Hematopoietic multipotent progenitor cell treated with erythropoietin and hydrocortisone succinate and interleukin-3 and kit ligand, for 15 days (in vitro differentiated cells): ENCODE measurements around the gene PAXIP1.
A peak's percentile ranks its signal among the peaks of the same experiment; 100 is the strongest.
"Not testable (repeated sequence)": the region's sequence is repeated elsewhere in the genome, so short reads cannot be mapped to it uniquely, and the experiment has no call there.

ENCODE experiments used
- DNase-seq: peaks from one replicate; pipeline ENCODE4 v3.0.0-alpha.2; 2015; ENCODE audit warnings: low spot score

The PAXIP1 gene

DNA sequence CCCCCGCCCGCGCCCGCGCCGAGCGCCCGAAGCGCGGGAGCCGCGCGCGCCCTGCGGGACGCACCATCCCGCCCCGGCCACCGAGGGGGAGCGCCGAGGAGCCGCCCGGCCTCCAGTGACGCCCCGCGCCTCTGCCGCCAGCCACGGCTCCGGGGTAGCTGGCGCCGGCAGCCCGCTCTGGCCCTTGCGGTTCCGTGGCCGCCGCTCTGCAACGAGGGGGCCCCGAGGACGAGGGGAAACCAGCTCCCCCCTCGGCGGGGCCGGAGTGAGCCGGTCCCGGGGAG, at the start of gene PAXIP1:
Gene PAXIP1, minus strand, starts transcription at position 33 of the 284 bp plus-strand sequence. CDS start 195 bp downstream, outside the sequence.
- DNase-seq, result peak; percentile 72

DNA sequence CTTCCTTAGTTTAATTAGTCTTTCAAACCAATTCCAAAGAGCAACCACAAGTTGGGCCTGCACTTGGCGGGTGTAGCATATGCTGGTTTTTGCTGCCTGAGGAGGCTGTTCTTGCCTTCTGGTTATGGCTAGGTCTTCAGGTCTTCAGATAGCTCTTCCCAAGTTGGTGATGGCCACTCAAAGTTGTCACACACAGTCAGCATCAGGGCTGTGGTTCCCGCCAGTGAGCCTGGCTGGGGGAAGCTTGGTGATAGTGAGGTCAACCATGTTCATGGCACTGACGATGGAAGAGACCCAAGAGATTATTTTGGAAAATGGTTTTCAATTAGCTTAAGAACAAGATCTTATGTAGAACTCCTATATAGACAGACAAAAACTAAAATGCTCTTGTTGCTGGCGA, 48.4 kb upstream of the PAXIP1 start:
- no peak for DNase-seq

DNA sequence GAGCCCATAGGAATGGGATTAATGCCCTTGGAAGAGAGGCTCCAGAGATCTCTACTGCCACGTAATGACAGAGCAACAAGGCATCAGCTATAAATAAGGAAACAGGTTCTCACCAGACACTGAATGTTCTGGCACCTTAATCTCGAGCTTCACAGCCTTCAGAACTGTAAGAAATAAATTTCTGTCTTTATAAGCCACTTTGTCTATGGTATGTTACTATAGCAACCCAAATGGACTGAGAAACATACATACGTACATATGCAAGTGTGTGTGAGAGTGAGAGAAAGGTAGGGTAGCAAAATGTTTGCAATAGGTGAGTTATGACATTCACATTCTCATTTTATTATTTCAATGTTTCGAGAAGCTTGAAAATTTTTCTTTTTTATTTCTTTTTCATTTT, 45.1 kb upstream of the PAXIP1 start:
- DNase-seq, result no peak

DNA sequence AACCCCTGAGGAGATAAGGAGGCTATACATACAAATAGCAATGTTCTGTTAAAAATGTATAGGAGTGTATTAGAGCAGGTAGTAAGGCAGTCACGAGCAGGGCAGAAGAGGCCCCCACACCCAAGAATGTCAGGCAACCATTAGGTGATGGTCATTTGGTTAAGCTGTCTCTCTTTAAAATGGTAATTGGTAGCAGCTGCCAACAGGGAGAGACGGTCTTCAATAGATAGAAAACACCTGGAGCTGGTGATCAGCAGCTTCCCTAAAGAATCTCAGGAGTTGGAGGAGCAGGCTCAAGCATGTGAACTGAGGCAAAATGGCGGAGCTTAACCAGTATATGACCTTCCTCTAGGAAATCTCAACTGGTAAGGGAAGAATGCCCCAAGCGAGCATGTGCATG, 40.8 kb upstream of the PAXIP1 start:
- DNase-seq, result no peak

DNA sequence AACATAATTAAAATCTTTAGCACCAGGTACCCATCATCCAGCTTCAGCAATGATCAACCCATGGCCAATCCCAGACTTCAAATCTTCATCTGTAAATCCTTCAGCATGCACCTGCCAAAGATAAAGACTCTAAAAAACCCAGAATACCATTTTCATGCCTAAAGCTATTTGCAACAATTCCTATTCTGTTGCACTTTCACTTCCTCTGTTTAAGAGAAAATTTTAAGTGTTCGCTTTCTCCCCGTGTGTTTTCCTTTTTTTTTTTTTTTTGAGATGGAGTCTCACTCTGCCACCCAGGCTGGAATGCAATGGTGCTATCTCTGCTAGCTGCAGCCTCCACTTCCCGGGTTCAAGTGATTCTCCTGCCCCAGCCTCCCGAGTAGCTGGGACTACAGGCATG, 35.4 kb upstream of the PAXIP1 start:
- DNase-seq, result no peak

DNA sequence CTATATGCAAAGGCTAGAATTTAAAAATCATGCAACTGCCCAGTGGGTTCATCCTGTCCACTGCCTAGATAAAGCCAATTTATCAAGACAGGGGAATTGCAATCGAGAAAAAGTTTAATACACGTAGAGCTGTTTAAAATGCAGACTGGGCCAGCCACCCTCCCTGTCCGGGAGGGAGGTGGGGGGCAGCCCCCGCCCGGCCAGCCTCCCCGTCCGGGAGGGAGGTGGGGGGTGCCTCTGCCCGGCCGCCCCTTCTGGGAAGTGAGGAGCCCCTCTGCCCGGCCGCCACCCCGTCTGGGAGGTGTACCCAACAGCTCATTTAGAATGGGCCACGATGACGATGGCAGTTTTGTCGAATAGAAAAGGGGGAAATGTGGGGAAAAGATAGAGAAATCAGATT, 31.6 kb upstream of the PAXIP1 start:
- not testable (repeated sequence) for DNase-seq

DNA sequence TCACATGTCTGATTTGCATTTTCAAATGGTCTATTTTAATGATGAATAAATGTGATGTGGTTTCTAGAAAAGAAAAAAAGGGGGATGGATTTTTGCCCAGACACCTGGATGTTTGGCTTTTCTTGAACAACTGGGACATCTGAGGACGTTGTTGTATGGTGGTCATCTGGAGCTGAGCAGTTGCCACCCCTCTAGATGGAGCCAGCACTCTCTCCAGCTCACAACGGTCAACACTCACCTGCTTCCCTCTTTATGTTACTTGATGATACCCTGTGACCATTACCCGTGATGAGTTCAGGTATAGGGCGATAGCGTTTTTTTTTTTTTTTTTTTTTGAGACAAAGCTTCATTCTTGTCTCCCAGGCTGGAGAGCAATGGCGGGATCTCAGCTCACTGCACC, 30.1 kb upstream of the PAXIP1 start:
- DNase-seq, result no peak

- no peak for DNase-seq
These were observed 25.0 kb upstream of the PAXIP1 start for GRCh38 chr7:155027879-155028278.

GRCh38 chr7:155021699-155022145, 18.8 kb upstream of the PAXIP1 start:
- no peak for DNase-seq

GRCh38 chr7:155020996-155021395, 18.1 kb upstream of the PAXIP1 start:
- no peak for DNase-seq

GRCh38 chr7:155017834-155018233, 14.9 kb upstream of the PAXIP1 start:
- no peak for DNase-seq

- no peak for DNase-seq
These were observed 8.2 kb upstream of the PAXIP1 start for GRCh38 chr7:155011086-155011485.

DNA sequence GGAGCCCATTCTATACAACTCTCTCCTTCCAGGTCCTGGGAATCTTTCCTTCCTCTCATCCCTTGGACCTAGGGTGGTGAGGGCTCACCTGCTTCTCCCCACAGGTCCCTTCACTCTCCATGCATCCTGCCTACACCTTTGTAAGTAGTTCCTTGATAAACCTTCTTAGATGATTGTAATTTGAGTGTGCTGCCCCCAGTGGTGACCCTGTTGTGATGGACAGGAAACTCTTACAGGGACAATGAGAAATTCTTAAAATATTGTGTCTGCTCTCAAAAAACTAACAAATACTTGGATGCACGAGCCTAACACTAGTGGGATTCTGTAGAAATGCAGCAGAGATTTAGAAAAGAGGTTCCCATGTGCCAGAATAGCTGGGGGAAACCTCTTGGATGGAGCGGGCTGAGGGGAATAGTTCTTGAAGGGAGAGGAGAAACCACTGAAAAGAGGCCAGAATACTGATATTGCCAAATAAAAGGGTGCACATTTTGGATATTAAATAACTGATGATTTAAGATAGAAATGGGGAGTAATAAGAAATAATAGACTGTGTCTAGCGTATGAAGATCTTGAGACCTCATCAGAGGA, 6.7 kb upstream of the PAXIP1 start:
- peak; percentile 19 for DNase-seq

DNA sequence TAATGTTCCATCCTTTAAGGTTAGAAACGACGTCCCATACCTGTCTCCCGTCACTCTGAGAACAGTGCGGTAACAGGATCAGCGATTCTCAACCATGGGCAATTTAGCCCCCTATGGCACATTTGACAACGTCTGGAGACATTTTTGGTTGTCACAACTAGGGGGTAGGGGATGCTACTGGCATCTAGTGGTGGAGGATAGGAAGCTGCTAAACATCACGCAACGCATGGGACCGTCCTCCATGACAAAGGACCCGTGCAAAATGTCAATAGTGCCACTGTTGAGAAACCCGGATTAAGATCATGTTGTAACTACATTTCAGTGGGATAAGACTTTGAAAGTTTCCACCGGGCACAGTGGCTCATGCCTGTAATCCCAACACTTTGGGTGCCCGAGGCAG, 5.0 kb upstream of the PAXIP1 start:
- DNase-seq, result peak; percentile 18

- DNase-seq, result peak; percentile 85
These were observed 671 bp upstream of the PAXIP1 start for GRCh38 chr7:155003376-155004214.

GRCh38 chr7:155002411-155003091, 373 bp downstream of the PAXIP1 start:
- DNase-seq, result no peak

GRCh38 chr7:155001756-155002410, 1.0 kb downstream of the PAXIP1 start:
- peak; percentile 53 for DNase-seq

DNA sequence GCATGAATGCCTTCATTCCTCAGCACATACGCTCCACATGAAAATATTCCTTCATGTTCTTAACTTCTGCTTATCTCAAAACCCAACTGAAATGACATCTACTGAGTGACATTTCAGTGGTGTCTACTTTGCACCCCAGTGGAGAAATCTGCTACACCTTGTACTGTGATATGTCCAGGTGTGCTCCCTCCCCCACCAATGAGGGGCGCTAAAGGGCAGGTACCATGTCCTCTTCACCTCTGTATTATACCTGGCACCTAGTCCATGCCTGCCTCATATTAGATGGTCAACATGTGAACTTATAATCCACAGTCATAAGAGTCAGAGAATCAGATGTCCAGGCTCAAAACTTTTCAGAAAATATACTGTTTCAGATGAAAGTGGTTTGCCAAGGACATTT, 2.1 kb downstream of the PAXIP1 start:
- no peak for DNase-seq

DNA sequence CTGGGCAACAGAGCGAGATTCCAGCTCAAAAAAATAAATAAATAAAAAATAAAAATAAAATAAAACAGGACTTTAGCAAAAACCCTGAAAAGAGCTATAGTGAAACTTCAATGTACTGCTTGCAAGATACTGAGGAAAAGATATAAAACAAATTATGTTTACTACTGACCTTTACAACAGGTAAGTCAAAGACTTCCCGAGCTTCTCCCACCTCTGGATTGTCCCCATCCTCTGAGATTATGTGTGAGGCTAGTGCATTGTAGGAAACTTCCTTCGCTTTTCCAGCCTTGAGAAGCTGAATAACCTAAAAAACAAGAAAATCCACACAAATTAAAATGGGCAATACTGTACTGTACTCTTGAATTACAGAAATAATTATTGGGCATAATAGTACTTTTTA, 4.4 kb downstream of the PAXIP1 start:
- no peak for DNase-seq

DNA sequence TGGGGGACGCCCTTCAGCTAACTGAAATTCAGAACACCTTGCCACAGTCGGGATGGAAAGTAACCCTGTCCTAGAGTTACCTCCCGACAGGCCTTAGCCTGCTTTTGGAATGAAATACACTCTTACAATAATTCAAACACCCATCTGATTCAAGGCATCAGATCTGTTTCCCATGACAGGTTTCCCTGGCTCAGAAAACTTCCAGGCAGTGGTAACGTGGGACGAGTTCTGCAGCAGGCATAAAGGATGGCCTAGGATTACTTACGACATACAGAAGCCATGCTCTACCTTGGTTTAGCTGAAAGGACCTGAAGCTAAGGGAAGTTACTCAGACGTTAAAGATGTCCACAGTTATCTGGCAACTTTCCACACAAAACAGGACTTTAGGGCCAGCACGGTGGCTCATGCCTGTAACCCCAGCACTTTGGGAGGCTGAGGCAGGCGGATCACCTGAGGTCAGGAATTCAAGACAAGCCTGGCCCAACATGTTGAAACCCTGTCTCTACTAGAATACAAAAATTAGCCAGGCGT, 5.0 kb downstream of the PAXIP1 start:
- DNase-seq, result no peak

GRCh38 chr7:154996756-154997155, 6.2 kb downstream of the PAXIP1 start:
- no peak for DNase-seq

- no peak for DNase-seq
These were observed 6.8 kb downstream of the PAXIP1 start for GRCh38 chr7:154996101-154996500.

DNA sequence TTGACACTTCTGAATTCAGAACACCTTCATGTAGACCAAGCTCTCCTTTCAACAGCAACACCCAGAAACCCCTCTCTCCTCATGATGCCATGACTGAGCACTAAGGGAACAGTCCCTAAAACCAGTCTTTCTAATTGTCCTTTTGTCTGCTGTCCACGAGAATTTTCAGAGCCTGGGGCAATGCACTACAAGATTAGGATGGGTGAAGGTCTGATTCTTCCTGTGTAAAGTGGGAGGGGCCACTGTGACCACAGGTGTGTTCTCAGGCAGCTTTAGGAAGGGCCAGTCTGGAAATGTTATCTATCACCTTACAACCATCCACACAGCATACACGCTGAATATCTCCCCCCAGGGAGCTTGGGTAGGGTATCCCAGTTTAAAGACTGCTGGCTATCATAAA, 7.9 kb downstream of the PAXIP1 start:
- no peak for DNase-seq
